Fibroblast of the aortic adventitia (primary cell): Measurements from ENCODE around the gene DDX6. TPM values are rescaled to one million over a fixed set of nuclear protein-coding genes. Genes with fewer than 3 reads are reported as not detected.
A peak's percentile ranks its signal among the peaks of the same experiment; 100 is the strongest.
"Not testable (repeated sequence)": the region's sequence is repeated elsewhere in the genome, so short reads cannot be mapped to it uniquely, and the experiment has no call there.

Experiments used
- DNase-seq: peaks from one replicate; pipeline ENCODE4 v3.0.0-alpha.2; 2010; ENCODE audit warnings: low read depth
- H3K4me3 ChIP-seq: 2 replicates; pipeline ENCODE4 v1.5.1; 2011; ENCODE audit warnings: low read depth, mild to moderate bottlenecking, control low read depth, low read length, moderate library complexity
- total RNA-seq: library from RNA; depleted of rRNA; stranded (reverse); fragments of >200 nt; gene quantifications from 2 replicates; pipeline ENCODE4 v1.2.3, GENCODE V29; 2012; ENCODE audit warnings: low replicate concordance
- TF ChIP-seq, protein P1 (sequence below): IDR thresholded peaks from 2 replicates; pipeline ENCODE4 v1.5.1; 2011; ENCODE audit warnings: mild to moderate bottlenecking, low read length, control low read depth, inconsistent platforms; ENCODE audit not compliant: insufficient read depth

Gene DDX6
- total RNA-seq, 1 donor, result 174 TPM

DNA sequence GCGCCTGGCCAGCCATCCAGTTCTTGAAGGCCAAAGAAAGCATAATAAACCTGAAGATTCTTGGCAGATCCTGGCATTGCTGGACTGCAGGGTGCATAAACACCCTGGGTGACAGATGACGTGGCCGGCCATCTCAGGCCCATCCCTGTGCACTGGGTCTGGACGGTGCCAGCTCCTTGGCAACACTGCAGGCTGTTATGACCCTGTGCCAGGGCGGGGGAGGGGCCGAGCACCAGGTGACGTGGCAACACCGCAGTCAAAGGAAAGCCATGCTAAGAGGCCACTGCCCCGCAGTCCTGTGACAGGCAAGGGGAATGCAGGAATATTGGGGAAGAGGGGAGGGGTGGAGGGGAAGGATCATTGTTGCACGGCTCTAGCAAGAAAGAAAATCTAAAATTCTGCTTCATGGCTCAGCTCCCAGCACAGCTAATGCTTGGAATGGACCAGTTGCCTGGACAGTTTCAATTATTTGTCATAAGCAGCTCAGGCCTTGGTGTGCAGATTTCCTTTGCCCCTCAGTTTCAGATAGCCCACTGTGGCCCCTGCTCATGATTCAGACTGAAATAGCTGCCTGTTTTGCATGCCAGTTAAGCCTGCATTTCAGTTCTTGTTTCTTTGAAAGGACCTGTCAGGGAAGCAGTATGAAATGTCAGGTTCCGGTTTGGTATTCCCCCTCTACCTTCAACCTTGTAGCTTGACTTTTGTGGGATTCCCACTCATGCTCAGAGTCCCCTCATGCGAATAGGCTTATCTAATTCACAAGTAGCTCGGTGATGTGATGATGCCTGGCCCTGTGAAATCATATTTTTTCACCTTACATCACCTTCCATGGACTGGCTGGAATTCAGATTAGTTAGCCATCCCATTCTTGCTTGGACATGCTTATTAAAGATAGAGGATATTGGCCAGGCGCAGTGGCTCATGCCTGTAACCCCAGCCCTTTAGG lies 29.7 kb upstream of the DDX6 start:
- H3K4me3 ChIP-seq, result no peak overlapping the region
- TF ChIP-seq, protein P1, sequence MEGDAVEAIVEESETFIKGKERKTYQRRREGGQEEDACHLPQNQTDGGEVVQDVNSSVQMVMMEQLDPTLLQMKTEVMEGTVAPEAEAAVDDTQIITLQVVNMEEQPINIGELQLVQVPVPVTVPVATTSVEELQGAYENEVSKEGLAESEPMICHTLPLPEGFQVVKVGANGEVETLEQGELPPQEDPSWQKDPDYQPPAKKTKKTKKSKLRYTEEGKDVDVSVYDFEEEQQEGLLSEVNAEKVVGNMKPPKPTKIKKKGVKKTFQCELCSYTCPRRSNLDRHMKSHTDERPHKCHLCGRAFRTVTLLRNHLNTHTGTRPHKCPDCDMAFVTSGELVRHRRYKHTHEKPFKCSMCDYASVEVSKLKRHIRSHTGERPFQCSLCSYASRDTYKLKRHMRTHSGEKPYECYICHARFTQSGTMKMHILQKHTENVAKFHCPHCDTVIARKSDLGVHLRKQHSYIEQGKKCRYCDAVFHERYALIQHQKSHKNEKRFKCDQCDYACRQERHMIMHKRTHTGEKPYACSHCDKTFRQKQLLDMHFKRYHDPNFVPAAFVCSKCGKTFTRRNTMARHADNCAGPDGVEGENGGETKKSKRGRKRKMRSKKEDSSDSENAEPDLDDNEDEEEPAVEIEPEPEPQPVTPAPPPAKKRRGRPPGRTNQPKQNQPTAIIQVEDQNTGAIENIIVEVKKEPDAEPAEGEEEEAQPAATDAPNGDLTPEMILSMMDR, result no peak
- peak; percentile 81 for DNase-seq

DNA sequence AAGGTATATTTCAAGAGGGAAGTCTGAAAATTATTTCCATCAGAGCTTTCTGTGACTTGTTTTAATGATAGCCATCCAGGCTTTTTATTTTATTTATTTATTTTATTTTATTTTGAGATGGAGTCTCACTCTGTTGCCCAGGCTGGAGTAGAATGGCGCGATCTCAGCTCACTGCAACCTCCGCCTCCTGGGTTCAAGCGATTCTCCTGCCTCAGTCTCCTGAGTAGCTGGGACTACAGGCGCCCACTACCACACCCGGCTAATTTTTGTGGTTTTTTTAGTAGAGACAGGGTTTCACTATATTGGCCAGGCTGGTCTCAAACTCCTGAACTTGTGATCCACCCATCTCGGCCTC lies 29.0 kb upstream of the DDX6 start:
- not testable (repeated sequence) for H3K4me3 ChIP-seq, DNase-seq

DNA sequence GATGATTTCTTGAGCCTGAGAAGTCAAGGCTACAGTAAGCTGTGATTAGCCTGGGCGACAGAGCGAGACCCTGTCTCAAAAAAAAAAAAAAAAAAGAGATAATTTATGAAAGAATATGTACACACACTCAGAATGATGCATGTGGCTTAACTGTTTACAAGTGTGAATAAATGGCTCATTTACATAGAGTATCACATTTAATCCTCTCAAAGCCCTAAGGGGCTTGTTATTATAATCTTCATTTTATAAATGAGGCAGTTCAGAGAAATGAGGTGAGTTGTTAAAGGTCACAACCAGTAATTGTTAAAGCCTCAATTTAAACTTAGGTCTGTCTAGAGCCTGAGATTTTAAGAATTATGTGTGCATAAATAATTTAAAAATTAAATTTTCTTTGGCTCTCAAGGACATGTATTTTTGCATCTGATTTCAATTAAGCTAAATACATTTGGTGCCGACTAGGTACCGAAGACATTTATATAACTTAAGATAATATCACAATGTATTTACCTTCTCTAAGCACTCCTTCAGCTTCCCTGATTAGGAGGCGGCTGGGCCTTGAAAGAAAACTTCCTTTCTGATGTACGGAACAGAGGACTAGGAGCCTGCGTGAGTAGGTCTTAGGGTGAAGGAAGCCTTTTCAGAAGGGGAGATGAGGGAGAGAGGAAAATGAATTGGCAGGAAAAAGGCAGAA lies 28.5 kb upstream of the DDX6 start:
- no peak overlapping the region for H3K4me3 ChIP-seq
- TF ChIP-seq, protein P1, result no peak
- no peak for DNase-seq

DNA sequence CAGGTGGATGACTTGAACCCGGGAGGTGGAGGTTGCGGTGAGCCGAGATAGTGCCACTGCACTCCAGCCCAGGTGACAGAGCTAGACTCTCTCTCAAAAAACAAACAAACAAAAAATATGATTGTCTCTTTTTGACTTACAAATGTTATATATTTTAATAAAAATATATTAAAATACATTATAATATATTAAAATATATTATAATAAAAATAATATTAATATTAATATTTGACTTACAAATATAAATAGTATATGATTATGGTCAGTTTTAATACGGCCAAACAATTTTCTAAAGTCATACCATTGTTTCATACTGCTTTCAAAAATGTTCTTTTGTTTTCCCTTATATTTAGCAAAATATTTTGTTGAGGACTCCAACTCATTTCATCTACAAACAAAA lies 27.2 kb upstream of the DDX6 start:
- no peak overlapping the region for H3K4me3 ChIP-seq
- TF ChIP-seq, protein P1, result no peak
- no peak for DNase-seq

DNA sequence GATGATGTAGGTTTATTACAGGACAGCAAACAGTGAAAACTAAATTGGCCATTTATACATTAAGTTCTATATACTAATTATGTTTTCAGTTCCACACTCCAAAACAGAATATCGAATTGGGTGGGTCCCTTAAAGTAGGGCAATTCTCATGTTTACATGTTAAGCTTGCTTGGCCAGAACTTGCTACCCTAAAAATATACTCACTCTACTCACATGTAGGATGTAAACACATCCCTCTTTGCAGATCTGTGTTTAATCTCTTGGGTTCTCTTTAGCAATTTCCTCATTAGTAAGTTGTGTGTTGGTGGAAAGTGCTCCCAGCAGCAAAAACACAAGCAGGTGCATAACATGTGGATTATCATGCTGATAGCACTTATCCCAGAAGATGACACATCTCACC lies 22.6 kb upstream of the DDX6 start:
- TF ChIP-seq, protein P1, result no peak
- DNase-seq, result no peak
- H3K4me3 ChIP-seq, result no peak overlapping the region

DNA sequence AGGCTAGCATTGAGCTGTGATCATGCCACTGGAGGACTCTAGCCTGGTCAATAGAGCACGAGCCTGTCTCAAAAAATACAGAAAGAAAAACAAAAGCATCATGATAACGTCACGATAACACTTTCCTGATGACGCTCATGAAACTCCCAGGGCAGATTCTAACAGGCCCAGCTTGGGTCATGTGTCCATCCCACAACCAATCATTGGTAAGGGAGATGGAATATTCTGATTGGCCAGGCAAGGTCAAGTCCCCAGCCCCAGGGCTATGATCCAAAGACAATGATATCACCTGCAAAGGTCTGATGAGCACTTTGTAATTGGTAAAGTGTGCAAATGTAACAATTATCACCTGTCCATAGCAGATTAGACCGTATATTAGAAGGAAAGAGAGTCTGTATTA lies 21.5 kb upstream of the DDX6 start:
- no peak overlapping the region for H3K4me3 ChIP-seq
- TF ChIP-seq, protein P1, result no peak
- DNase-seq, result no peak
